Activated T-helper 2 cell treated with anti-CD3 and anti-CD28 coated beads, Interferon-gamma antibody, Interleukin-2, Interleukin-4, amounts not matched to agents 10 μg/mL and 5 μg/mL and 100 μg/mL, durations not matched to agents 14 hours and 24 hours and 36 hours (primary cell): Measurements from ENCODE around the gene DGLUCY. TPM values are rescaled to one million over a fixed set of nuclear protein-coding genes. Genes with fewer than 3 reads are reported as not detected.

Source experiments
- DNase-seq: peaks from one replicate; pipeline ENCODE4 v3.0.0; 2021; ENCODE audit warnings: low spot score
- H3K27ac Mint-ChIP-seq: one replicate; pipeline ENCODE4 v1.8.0; 2021; ENCODE audit warnings: mixed read lengths
- H3K27me3 Mint-ChIP-seq: one replicate; pipeline ENCODE4 v1.8.0; 2021; ENCODE audit warnings: low read depth, mixed read lengths
- H3K36me3 Mint-ChIP-seq: one replicate; pipeline ENCODE4 v1.8.0; 2021; ENCODE audit warnings: low read depth, mixed read lengths
- H3K4me1 Mint-ChIP-seq: one replicate; pipeline ENCODE4 v1.8.0; 2021; ENCODE audit warnings: low read depth, mixed read lengths
- H3K4me3 Mint-ChIP-seq: one replicate; pipeline ENCODE4 v1.8.0; 2021; ENCODE audit warnings: low read depth, mild to moderate bottlenecking, moderate library complexity, mixed read lengths
- H3K9me3 Mint-ChIP-seq: one replicate; pipeline ENCODE4 v1.8.0; 2021; ENCODE audit warnings: mixed read lengths
- intact Hi-C: fragments of 100-400 bp; cut with micrococcal nuclease; formaldehyde crosslinking; loops from one replicate; pipeline ENCODE4 v1.15.1; 2023
- total RNA-seq: library from RNA; stranded (reverse); gene quantifications from 2 replicates; pipeline ENCODE4 v1.2.3, GENCODE V29; 2022

The DGLUCY gene
- total RNA-seq, 1 donor from 2014 or later, result 48.5 TPM

DNA sequence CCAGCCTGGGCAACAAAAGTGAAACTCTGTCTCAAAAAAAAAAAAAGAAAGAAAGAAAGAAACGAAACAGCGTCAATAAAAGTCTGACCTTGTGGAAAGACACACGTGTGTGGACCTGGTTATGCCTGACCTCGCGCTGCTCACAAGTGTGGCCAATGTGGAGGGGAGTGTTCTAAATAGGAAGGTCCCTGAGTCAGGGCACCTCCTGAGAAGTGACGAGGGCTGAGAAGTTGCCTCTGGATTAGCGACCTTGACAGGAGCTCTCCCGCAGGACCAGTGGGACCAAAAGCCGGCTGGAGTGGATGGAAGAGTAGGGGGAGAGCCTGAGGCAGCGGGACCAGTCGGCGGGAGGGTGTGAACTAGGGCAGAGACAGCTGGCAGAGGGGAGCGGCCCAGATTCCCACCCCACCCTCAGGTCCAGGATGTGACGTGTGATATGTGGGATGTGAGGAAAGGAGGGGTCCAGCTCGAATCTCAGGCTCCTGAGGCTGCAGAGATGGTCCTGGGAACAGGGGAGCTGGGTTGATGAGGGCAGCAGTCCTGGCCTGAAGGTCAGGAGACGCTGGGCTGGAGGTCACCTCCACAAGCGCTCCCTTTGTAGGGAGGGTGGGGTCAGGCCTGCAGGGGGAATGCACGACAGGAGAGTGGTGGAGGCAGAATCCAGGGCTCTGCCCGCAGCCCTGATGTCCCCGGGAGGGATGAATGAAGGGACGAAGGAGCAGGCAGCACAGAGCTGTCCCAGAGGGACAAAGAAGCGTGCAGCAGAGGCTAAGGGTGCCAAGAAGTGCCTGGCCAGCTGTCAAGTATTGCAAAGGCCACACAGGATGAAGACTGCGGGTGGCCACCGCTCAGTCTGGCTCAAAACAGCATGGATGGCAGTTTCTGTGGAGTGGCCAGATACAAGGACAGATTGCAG, 155.5 kb downstream of the DGLUCY start:
- intact Hi-C loops, result no loop called here
- H3K9me3 Mint-ChIP-seq, result no peaks in the 10 kb centered on the region
- H3K4me3 Mint-ChIP-seq, result no peak overlapping the region
- H3K36me3 Mint-ChIP-seq, result peaks cover 49% of the 10 kb centered on the region
- no peak for DNase-seq
- H3K27me3 Mint-ChIP-seq, result no peaks in the 10 kb centered on the region
- H3K27ac Mint-ChIP-seq, result no peak overlapping the region
- H3K4me1 Mint-ChIP-seq, result peaks cover 14% of the 10 kb centered on the region

GRCh38 chr14:91270188-91270587, 156.3 kb downstream of the DGLUCY start:
- no peaks in the 10 kb centered on the region for H3K27me3 Mint-ChIP-seq
- H3K36me3 Mint-ChIP-seq, result peaks cover 56% of the 10 kb centered on the region
- no peak for DNase-seq
- H3K27ac Mint-ChIP-seq, result no peak overlapping the region
- intact Hi-C loops, result no loop called here
- peaks cover 9% of the 10 kb centered on the region for H3K4me1 Mint-ChIP-seq
- no peak overlapping the region for H3K4me3 Mint-ChIP-seq
- H3K9me3 Mint-ChIP-seq, result no peaks in the 10 kb centered on the region

- H3K4me1 Mint-ChIP-seq, result peaks cover 8% of the 10 kb centered on the region
- H3K27ac Mint-ChIP-seq, result no peak overlapping the region
- no peak overlapping the region for H3K4me3 Mint-ChIP-seq
- H3K9me3 Mint-ChIP-seq, result no peaks in the 10 kb centered on the region
- peaks cover 59% of the 10 kb centered on the region for H3K36me3 Mint-ChIP-seq
- no peak for DNase-seq
- no peaks in the 10 kb centered on the region for H3K27me3 Mint-ChIP-seq
- intact Hi-C loops, result no loop called here
Measured at GRCh38 chr14:91270619-91271018, 156.7 kb downstream of the DGLUCY start.

DNA sequence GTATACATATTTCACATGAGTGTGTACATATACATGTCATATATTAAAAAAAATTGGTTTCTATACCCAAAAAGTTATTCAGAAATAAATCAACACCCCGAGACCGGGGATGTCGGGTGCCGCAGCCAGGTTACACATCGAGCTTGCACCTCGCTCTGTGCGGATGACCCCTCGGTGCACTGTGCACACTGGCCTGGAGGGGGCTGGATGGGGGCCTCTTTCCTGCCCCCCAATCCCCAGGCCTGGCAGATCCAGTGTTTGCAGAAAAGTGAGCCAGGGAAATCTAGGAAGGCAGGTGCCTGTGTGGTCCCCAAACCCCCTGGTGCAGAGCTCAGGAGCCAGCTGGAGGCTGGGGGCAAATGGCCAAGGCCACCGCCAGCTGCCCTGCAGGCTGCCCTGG, 157.8 kb downstream of the DGLUCY start:
- no peak for DNase-seq
- no peak overlapping the region for H3K4me3 Mint-ChIP-seq
- peaks cover 63% of the 10 kb centered on the region for H3K36me3 Mint-ChIP-seq
- no peak overlapping the region for H3K27ac Mint-ChIP-seq
- no peaks in the 10 kb centered on the region for H3K27me3 Mint-ChIP-seq
- peaks cover 3% of the 10 kb centered on the region for H3K4me1 Mint-ChIP-seq
- H3K9me3 Mint-ChIP-seq, result no peaks in the 10 kb centered on the region
- intact Hi-C loops, result no loop called here

- Mint-ChIP-seq H3K9me3 (no peaks in the 10 kb centered on the region), H3K27ac (no peak overlapping the region), H3K36me3 (peaks cover 73% of the 10 kb centered on the region), H3K4me3 (no peak overlapping the region), H3K27me3 (no peaks in the 10 kb centered on the region), H3K4me1 (peaks cover 3% of the 10 kb centered on the region)
- intact Hi-C loops, result no loop called here
- no peak for DNase-seq
Measured at GRCh38 chr14:91272341-91273272, 158.7 kb downstream of the DGLUCY start.

GRCh38 chr14:91273273-91273884, 159.5 kb downstream of the DGLUCY start:
- Mint-ChIP-seq H3K4me3 (no peak overlapping the region), H3K27me3 (no peaks in the 10 kb centered on the region), H3K9me3 (no peaks in the 10 kb centered on the region), H3K4me1 (peaks cover 3% of the 10 kb centered on the region), H3K27ac (no peak overlapping the region), H3K36me3 (peaks cover 72% of the 10 kb centered on the region)
- intact Hi-C loops, result no loop called here
- no peak for DNase-seq

DNA sequence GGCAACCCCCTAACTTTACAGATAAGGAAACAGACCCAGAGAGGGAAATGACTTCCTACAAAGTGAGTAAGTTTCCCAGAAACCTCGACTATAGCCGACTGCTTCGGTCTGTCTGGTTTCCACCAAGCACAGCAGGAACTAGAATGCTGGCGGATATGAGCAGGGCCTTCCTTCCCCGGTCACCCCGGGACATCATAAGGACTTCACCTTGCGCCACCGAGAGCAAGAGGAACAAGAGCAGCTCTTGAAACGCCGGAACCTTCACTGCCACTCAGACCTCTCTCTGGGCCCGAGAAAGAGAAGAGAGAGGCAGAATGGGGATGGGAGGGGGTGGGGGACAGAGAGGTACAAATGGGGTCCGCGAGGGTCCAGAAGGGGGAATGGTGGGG, 160.0 kb downstream of the DGLUCY start:
- Mint-ChIP-seq H3K9me3 (no peaks in the 10 kb centered on the region), H3K27me3 (no peaks in the 10 kb centered on the region), H3K4me3 (no peak overlapping the region), H3K4me1 (peaks cover 3% of the 10 kb centered on the region), H3K27ac (no peak overlapping the region), H3K36me3 (peaks cover 73% of the 10 kb centered on the region)
- intact Hi-C loops, result no loop called here
- no peak for DNase-seq

DNA sequence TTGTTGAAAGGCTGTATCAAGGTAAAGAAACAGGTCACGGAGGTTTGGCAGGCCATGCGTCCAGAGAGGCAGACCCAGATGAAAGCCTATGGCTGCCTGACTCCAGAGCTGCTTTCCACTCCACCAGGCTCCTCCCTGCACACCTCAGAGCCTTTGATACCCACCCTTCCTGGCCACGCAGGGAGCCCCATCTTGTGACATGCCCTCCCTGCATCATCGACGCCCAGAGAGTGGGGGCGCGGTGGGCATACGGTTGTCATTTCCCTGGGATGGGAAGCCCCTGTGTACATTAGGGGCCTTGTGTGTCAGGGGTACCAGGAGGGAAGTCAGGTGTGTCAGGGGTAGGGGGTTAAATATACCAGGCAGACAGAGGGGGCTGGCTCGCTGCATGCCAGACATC, 160.9 kb downstream of the DGLUCY start:
- Mint-ChIP-seq H3K27me3 (no peaks in the 10 kb centered on the region), H3K27ac (no peak overlapping the region), H3K9me3 (no peaks in the 10 kb centered on the region), H3K4me3 (no peak overlapping the region), H3K36me3 (peaks cover 71% of the 10 kb centered on the region), H3K4me1 (peaks cover 3% of the 10 kb centered on the region)
- intact Hi-C loops, result no loop called here
- no peak for DNase-seq

Other genes with a start within 250 kb of the DGLUCY start
- 20.5 and 21.4 TPM in 2 replicates for gene RPS6KA5, start 53.4 kb upstream of the DGLUCY start, total RNA-seq
- 5.7 and 6.0 TPM in 2 replicates for gene GPR68, start 130.6 kb downstream of the DGLUCY start, total RNA-seq